IPS-18c (cell line): ENCODE data around the gene SPEM1.

Experiments used
- H3K4me3 ChIP-seq: 2 replicates; pipeline ENCODE4 v1.7.0; 2013; ENCODE audit warnings: low read depth, mild to moderate bottlenecking, low read length, moderate library complexity; ENCODE audit not compliant: insufficient read depth
- H3K9me3 ChIP-seq: one replicate; pipeline ENCODE4 v1.6.1; 2013; ENCODE audit warnings: mild to moderate bottlenecking, low read length, moderate library complexity; ENCODE audit not compliant: control insufficient read depth, insufficient read depth

The SPEM1 gene

GRCh38 chr17:7393613-7394451 is 26.3 kb upstream of the SPEM1 start:
- peak overlapping the region; percentile 84 for H3K4me3 ChIP-seq

GRCh38 chr17:7394452-7395191 is 25.5 kb upstream of the SPEM1 start, which contains the start of gene PLSCR3:
Gene PLSCR3 (minus strand): TSS chr17:7394525. CDS start chr17:7394110, 415 bp downstream.
- no peaks in the 10 kb centered on the region for H3K9me3 ChIP-seq
- peak within 1 kb of the TSS; percentile 84 for H3K4me3 ChIP-seq

More at GRCh38 chr17:7393613-7394451, 26.3 kb upstream of the SPEM1 start:
- no peaks in the 10 kb centered on the region for H3K9me3 ChIP-seq

- Histone ChIP-seq H3K4me3 (no peak overlapping the region), H3K9me3 (no peaks in the 10 kb centered on the region)
Observed at GRCh38 chr17:7396147-7396546, 24.0 kb upstream of the SPEM1 start.

- no peaks in the 10 kb centered on the region for H3K9me3 ChIP-seq
- H3K4me3 ChIP-seq: no peak overlapping the region
Observed at GRCh38 chr17:7398612-7399011, 21.5 kb upstream of the SPEM1 start.

GRCh38 chr17:7403043-7403726 is 16.9 kb upstream of the SPEM1 start:
- H3K9me3 ChIP-seq: no peaks in the 10 kb centered on the region
- H3K4me3 ChIP-seq: peak overlapping the region; percentile 93

- peak overlapping the region; percentile 93 for H3K4me3 ChIP-seq
Observed at GRCh38 chr17:7403727-7403976, 16.5 kb upstream of the SPEM1 start.

GRCh38 chr17:7403977-7404736 is 16.0 kb upstream of the SPEM1 start, which contains the start of gene TMEM256:
Gene TMEM256 (minus strand): TSS chr17:7404097. CDS start chr17:7404084, 13 bp downstream.
- Histone ChIP-seq H3K9me3 (no peaks in the 10 kb centered on the region), H3K4me3 (peak within 1 kb of the TSS; percentile 93)

More at GRCh38 chr17:7403727-7403976, 16.5 kb upstream of the SPEM1 start:
- H3K9me3 ChIP-seq: no peaks in the 10 kb centered on the region

- Histone ChIP-seq H3K9me3 (no peaks in the 10 kb centered on the region), H3K4me3 (peak overlapping the region; percentile 81)
Observed at GRCh38 chr17:7404737-7405349, 15.3 kb upstream of the SPEM1 start.

- no peaks in the 10 kb centered on the region for H3K9me3 ChIP-seq
- peak overlapping the region; percentile 81 for H3K4me3 ChIP-seq
Observed at GRCh38 chr17:7405350-7406234, 14.5 kb upstream of the SPEM1 start.

- Histone ChIP-seq H3K9me3 (no peaks in the 10 kb centered on the region), H3K4me3 (peak overlapping the region; percentile 81)
Observed at GRCh38 chr17:7406235-7406825, 13.8 kb upstream of the SPEM1 start.

GRCh38 chr17:7407082-7407481 is 13.0 kb upstream of the SPEM1 start:
- no peak overlapping the region; the same call in 1 of the 2 replicates for H3K4me3 ChIP-seq

GRCh38 chr17:7407485-7408251 is 12.5 kb upstream of the SPEM1 start, which contains the start of gene NLGN2:
Gene NLGN2 (plus strand): TSS chr17:7407845. CDS start chr17:7408256, 411 bp downstream.
- Histone ChIP-seq H3K9me3 (no peaks in the 10 kb centered on the region), H3K4me3 (peak within 1 kb of the TSS; percentile 20; the same call in 1 of the 2 replicates)

More at GRCh38 chr17:7407082-7407481, 13.0 kb upstream of the SPEM1 start:
- no peaks in the 10 kb centered on the region for H3K9me3 ChIP-seq

GRCh38 chr17:7408252-7408727 is 11.8 kb upstream of the SPEM1 start:
- H3K4me3 ChIP-seq: peak overlapping the region; percentile 20; the same call in 1 of the 2 replicates

GRCh38 chr17:7408863-7409262 is 11.3 kb upstream of the SPEM1 start:
- Histone ChIP-seq H3K9me3 (no peaks in the 10 kb centered on the region), H3K4me3 (0 out of 2 replicates have a peak overlapping the region, but pooled peaks have one; percentile 20)

More at GRCh38 chr17:7408252-7408727, 11.8 kb upstream of the SPEM1 start:
- no peaks in the 10 kb centered on the region for H3K9me3 ChIP-seq
